Mucosa of descending colon (tissue), 3 donors: ENCODE results near the gene ACOT7. TPM values are rescaled to one million over a fixed set of nuclear protein-coding genes. Genes with fewer than 3 reads are reported as not detected.

Experiments
- ATAC-seq: fragments of 200-7000 bp; cut with Tn5 transposase; one replicate; pipeline ENCODE4 v1.9.1; 2020; ENCODE audit warnings: mild to moderate bottlenecking, moderate library complexity
- DNase-seq, 3 donors: peaks; one replicate each; pipeline ENCODE4 v3.0.0-alpha.2; 2020
- H3K36me3 ChIP-seq: fragments of 200-600 bp; one replicate; pipeline ENCODE4 v1.8.0; 2021; ENCODE audit warnings: low read depth, mild to moderate bottlenecking
- H3K4me1 ChIP-seq: fragments of 200-600 bp; one replicate; pipeline ENCODE4 v1.8.0; 2021; ENCODE audit warnings: low read depth, mild to moderate bottlenecking
- H3K4me3 ChIP-seq: fragments of 200-600 bp; one replicate; pipeline ENCODE4 v1.8.0; 2021; ENCODE audit warnings: mild to moderate bottlenecking
- H3K9me3 ChIP-seq: fragments of 200-600 bp; one replicate; pipeline ENCODE4 v1.8.0; 2021; ENCODE audit warnings: mild to moderate bottlenecking
- CTCF ChIP-seq: fragments of 200-600 bp; IDR thresholded peaks from one replicate; pipeline ENCODE4 v1.8.0; 2022; ENCODE audit warnings: antibody characterized with exemption, mild to moderate bottlenecking
- intact Hi-C, 2 donors: fragments of 100-400 bp; cut with DNase I in 1 of 2; cut with micrococcal nuclease in 1 of 2; formaldehyde crosslinking; loops; one replicate each; pipeline versions ENCODE4 v1.11.0 to v1.11.1; 2022; cut with DNase I, micrococcal nuclease
- total RNA-seq, 3 donors: library from RNA; stranded (reverse); fragmentation: NEBNext Ultra II Directional in 2 of 3; extraction: Animal tissue kit (Norgen Biotek cat#: 25700) in 2 of 3; gene quantifications; one replicate each; pipeline versions ENCODE4 v1.2.1 to v1.2.4, GENCODE V29; 2021 to 2023
- donor health status: DM: no; HTN: no; CAD: no; lungs with moderate emphysema.
- donor health status: DM: no; HTN: no; CAD: no.
- donor health status: DM: no; HTN: yes; CAD: no.

The ACOT7 gene
- total RNA-seq, 3 donors from 2014 or later: 37.9 to 60.1 (median 42.7) TPM

DNA sequence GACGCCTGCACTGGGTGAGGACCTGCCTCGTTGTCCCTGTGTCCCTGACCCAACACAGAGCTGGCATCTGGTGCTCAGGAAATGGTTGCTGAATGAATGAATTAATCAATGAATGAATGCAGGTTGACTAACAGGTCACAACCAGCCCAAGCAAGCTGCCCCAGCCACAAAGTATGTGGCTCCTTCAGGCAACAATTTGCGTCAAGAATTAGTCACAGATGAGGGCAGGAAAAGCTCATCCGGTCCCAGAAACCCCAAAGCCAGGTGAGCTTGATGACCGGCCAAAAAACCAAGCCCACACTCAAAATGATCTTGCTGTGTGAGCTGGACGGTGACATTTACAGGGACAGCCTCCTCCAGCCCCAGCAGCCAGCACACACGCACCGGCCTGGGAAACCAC, 92.0 kb downstream of the ACOT7 start:
- TF ChIP-seq CTCF: no peak
- H3K36me3 ChIP-seq: no peaks in the 10 kb centered on the region
- ATAC-seq (no peak), DNase-seq (no peak)
- no peaks in the 10 kb centered on the region for H3K9me3 ChIP-seq
- no peak overlapping the region for H3K4me3 ChIP-seq
- intact Hi-C loops: no loop called here
- peaks cover 5% of the 10 kb centered on the region for H3K4me1 ChIP-seq

DNA sequence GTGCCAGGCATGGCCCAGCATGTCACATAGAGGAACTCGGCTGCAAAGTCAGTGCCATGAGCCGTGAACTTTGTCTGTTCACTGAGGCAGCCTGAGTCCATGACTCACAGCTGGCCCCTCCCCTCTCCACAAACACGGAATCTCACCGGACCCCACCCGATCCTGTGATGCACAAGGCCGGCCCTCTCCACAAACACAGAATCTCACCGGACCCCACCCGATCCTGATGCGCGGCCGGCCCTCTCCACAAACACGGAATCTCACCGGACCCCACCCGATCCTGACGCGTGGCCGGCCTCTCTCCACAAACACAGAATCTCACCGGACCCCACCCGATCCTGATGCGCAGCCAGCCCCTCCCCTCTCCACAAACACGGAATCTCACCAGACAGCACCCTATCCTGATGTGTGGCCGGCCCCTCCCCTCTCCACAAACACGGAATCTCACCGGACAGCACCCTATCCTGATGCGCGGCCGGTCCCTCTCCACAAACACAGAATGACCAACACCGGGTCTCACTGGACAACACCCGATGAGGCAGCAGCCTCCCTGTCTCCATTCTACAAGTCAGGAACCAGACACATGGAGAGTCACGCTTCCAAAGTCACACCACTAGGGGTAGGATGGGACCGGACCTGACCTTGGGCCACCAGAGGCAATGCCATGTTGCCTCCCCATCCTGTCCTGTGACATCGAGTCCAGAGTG, 93.1 kb downstream of the ACOT7 start:
- TF ChIP-seq CTCF: no peak
- H3K4me1 ChIP-seq: peaks cover 5% of the 10 kb centered on the region
- H3K36me3 ChIP-seq: no peaks in the 10 kb centered on the region
- intact Hi-C loops: no loop called here
- H3K4me3 ChIP-seq: no peak overlapping the region
- H3K9me3 ChIP-seq: no peaks in the 10 kb centered on the region
- ATAC-seq (peak; percentile 93), DNase-seq (peak; percentile 59 to 76 (median 71))

- Histone ChIP-seq H3K4me3 (no peak overlapping the region), H3K9me3 (no peaks in the 10 kb centered on the region), H3K36me3 (no peaks in the 10 kb centered on the region), H3K4me1 (peaks cover 5% of the 10 kb centered on the region)
- no peak for ATAC-seq
- TF ChIP-seq CTCF: no peak
- intact Hi-C loops: no loop called here
- DNase-seq: peak in 1 of 3 donors; percentile 23
Measured at GRCh38 chr1:6299557-6300165, 93.9 kb downstream of the ACOT7 start.

- ATAC-seq: no peak
- Histone ChIP-seq H3K9me3 (no peaks in the 10 kb centered on the region), H3K4me3 (no peak overlapping the region), H3K4me1 (peaks cover 5% of the 10 kb centered on the region), H3K36me3 (no peaks in the 10 kb centered on the region)
- intact Hi-C loops: no loop called here
- peak in 1 of 3 donors; percentile 21 for DNase-seq
- no peak for TF ChIP-seq CTCF
Measured at GRCh38 chr1:6298940-6299465, 94.6 kb downstream of the ACOT7 start.

GRCh38 chr1:6298530-6298929, 95.0 kb downstream of the ACOT7 start:
- no peak for TF ChIP-seq CTCF
- ATAC-seq: no peak
- intact Hi-C loops: no loop called here

More at GRCh38 chr1:6298530-6298929, 95.0 kb downstream of the ACOT7 start:
- no peak for DNase-seq
- H3K4me1 ChIP-seq: peaks cover 5% of the 10 kb centered on the region
- H3K4me3 ChIP-seq: no peak overlapping the region
- H3K9me3 ChIP-seq: no peaks in the 10 kb centered on the region
- no peaks in the 10 kb centered on the region for H3K36me3 ChIP-seq
